ENCODE results near the gene GLI1. TPM values are rescaled to one million over a fixed set of nuclear protein-coding genes. Genes with fewer than 3 reads are reported as not detected.
"Not testable (repeated sequence)": the region's sequence is repeated elsewhere in the genome, so short reads cannot be mapped to it uniquely, and the experiment has no call there.

GLI1 gene
- total RNA-seq, 1 experiment from 2014 or later = 4.1 TPM

DNA sequence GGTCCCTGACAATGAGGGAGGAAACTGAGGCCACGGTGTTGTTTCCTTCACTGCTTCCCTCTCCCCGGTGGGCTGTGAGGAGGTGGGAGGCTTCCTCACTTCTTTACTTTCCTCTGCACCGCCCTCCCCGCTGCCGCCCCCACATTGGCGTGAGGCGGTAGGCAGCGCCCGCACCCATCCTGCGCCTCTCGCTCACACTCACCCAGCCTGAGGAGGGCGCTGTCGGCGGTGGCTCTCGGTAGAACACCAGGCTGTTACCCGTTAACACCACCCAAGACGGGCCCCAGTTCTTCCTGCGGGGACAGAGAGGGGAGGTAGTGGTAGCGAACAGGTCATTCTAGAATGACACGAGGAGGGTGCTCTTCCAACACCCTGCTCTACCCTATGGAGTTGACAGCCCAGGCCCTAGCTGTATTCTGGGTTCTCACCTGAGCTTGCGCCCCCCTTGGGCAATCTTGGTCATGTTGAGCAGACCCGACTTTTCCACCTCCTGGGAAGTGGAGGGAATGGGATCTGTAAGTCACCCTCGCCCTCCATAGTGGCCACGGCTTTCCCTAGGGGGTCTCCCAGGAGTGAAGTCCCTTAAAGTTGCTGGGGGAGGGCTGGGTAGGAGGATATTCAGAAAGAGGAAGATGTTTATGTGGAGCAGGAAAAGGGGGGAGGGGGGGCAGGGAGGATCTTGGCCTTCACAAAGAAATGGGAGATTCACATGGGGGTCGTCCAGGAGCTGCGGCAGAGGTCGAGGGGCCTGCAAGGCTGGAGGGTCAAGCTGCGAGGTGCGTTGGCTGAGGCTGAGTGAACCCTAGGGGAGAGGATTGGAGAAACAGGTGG is 16.8 kb downstream of the GLI1 start:
- DNase-seq (ENCODE audit: low spot score) = no peak

DNA sequence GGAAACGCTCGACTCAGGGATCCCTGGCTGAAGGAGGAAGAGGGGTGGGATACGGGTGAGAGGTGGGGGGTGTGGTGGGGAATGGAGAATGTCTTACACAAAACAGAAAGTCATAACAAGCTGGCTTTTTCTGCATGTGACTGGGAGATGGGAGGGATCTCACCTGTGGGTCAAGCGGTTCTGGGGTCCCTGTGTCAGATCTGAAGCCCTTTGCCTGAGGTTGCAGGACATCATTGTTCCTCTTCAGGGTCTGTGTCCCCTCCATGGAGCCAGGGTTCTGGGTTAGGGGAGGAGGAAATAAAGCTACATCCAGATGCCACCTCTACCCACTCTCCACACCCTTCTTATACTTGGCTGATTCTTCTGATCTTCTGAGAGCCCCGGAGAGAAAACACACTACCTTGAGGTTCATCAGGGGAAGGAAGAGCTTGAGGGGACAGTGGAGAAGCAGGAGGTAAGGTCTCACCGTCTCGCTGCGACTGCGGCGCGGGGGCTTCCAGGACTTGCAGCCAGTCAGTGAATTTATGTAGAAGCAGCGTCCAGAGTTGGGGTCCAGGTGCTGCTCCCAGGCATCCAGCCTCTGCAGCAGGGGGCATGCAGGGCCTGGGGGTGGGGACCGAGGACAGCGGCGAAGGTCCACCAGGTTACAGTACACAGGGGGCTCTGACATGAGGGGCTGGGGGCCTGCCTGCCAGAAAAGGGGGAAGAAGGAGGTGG is 17.6 kb downstream of the GLI1 start:
- no peak for DNase-seq (ENCODE audit: low spot score)

DNA sequence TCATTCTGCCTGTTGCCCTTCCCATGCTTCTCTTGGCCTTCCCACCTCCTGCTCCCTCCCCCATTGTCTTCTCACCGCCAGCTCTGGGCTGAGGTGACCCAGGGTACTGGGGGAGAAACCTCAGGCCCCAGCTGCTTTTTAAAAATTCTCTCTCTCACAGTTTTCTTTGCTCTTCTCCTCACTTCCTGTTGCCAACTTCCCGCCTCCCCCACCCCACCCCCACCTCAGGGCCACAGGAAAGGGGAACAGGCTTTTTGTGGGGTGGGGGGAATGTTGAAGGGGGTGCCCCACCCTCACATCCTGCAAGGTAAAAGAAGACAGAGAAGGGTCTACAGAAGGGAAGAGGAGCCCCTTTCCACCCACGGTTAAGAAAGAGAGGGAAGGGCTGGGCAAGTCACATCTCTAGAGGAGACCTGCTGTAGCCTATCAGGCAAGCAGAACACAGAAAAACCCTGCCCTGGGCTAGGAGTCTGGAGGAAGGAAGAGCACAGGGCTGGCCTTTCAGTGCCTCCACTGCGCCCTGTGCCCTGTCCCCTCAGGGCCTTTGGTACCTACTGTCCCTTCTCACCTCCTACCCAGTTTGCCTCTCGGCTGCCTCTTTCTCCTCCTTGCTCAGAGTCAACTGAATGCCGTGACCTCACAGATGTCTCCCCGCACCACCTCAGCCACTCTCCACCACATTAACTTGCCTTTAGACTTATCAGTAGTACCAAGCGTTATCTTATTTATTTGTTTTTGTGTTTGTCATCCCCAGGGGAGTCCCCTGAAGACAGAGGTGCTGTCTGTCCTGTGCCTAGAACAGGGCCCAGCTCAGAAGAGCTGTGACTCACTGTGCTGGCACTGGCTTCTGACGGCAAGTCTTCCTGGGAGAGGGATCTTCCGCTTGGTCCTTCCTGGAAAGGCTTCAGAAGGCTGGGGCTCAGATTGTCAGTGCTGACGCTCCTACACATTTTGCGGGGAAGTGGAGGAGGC is 18.4 kb downstream of the GLI1 start:
- DNase-seq (ENCODE audit: low spot score) = peak; percentile 36

DNA sequence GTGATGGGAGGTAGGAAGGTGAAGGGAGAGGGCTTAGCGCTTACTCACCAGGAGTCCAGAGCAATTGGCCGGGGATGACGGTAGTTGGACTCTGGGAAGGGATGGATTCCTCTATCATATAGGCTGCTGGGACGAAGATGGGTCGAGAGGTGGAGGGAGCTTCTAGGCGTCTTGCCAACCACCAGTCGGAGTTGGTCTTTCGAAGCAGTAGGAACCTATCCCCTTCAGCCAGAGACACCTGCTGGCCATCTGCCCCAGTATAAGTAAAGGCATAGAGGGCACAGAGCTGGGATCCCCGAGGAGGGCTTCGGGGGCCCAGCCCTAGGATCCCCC is 19.4 kb downstream of the GLI1 start:
- DNase-seq (ENCODE audit: low spot score) = no peak

DNA sequence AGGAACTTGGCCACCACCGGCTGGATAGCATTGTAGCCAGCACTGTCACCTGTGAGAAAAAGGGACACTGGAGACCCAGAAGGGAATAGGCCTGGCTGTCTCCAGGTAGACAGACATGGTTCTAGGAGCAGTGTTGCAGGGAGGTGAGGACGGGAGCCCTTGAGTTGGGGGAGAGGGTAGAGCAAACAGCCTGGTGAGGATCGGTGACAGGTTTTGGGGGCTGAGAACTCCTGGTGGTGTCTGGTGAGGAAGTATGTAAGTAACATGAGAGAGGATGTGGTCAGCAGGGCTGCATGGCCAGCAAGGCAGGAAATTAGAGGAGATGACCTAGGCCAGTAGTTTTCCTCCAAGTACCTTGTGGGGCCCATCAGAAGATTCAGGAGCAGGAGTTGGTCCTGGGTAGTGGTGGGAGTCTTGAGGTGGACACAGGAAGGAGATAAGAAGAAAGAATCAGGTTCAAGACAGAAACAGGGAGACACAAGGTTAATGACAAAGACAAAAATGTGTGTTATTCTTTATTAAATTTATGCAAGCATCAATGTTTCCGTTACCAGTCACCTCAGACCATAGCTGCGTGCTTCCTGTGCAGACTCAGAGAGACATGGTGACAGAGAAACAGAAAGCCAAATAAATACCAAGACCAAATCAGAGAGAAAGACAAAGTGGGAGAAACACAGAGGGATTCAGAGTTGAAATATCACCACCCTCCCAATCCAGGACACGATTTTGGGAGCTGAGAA is 20.0 kb downstream of the GLI1 start, which contains the start of gene ARHGAP9:
Gene ARHGAP9 (minus strand): TSS at position 491 of the 740 bp plus-strand sequence. CDS start 460 bp downstream, at position 31.
- DNase-seq (ENCODE audit: low spot score) = no peak

DNA sequence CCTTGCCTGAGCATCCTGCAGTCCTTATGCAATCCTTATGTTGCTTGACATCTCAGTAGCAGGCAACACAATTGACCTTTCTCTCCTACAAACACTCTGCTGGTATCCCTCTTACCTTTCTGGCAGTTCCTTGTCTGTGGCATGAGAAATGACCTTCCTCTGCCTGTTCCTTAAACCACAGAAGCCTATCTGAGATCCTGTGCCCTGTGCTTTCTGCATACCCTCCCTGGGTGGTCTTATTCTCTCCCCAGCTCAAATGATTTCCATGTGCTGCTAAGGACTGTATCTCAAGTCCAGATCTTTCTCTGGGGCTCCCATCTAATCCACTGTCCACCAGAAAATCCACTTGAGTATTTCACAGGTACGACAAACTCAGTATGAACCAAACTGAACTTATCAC is 22.1 kb downstream of the GLI1 start:
- no peak for DNase-seq (ENCODE audit: low spot score)

DNA sequence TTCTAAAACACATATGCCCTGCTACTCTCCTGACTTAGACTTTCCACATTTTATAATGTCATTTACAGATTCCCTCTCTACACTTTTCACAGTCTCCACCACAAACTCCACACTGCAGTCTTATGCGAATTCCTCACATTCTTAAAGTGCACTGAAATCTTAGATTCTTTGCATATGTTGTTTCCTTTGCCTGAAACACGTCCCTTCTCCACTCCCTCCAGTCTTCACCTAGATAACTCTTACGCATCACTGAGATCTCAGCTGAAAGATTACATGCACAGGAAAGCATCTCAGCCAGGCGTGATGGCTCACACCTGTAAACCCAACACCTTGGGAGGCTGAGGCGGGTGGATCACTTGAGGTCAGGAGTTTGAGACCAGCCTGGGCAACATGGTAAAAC is 23.9 kb downstream of the GLI1 start:
- DNase-seq (ENCODE audit: low spot score) = peak; percentile 46

DNA sequence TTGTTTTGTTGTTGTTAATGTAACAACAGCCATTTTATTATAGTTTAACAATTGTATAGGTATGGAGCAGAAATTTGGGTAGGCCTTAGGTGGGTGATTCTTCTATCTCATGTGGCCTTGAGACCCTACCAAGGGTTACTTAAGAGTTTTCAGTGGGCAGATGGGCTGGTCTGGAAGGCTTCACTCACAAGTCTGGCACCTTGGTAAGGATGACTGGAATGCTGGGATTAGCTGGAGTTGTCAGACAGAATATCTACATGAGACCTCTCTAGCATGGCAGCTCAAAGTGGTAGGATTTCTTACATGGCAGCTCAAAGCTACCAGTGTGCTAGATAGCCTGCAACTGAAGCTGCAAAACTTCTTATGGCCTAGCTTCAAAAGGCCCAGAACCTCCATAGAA is 26.1 kb downstream of the GLI1 start:
- no peak for DNase-seq (ENCODE audit: low spot score)

DNA sequence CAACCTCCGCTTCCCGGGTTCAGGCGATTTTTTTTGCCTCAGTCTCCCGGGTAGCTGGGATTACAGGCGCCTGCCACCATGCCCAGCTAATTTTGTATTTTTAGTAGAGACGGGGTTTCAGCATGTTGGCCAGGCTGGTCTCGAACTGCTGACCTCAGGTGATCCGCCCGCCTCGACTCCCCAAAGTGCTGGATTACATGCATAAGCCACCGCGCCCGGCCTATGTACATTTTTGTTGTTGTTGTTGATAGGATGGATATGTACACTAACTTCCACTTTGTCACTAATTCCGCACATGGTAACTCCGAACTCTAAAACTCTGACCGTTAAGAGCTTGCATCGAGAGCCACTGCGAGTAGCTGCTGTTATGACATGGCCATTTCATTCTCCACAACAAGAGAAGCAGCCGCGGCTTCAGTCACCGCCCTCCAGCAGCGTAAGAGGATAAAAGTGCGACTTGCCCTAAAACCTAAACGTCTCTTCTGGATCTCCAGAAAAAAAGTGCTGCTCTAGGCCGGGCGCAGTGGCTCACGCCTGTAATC is 27.5 kb downstream of the GLI1 start:
- no peak for DNase-seq (ENCODE audit: low spot score)

DNA sequence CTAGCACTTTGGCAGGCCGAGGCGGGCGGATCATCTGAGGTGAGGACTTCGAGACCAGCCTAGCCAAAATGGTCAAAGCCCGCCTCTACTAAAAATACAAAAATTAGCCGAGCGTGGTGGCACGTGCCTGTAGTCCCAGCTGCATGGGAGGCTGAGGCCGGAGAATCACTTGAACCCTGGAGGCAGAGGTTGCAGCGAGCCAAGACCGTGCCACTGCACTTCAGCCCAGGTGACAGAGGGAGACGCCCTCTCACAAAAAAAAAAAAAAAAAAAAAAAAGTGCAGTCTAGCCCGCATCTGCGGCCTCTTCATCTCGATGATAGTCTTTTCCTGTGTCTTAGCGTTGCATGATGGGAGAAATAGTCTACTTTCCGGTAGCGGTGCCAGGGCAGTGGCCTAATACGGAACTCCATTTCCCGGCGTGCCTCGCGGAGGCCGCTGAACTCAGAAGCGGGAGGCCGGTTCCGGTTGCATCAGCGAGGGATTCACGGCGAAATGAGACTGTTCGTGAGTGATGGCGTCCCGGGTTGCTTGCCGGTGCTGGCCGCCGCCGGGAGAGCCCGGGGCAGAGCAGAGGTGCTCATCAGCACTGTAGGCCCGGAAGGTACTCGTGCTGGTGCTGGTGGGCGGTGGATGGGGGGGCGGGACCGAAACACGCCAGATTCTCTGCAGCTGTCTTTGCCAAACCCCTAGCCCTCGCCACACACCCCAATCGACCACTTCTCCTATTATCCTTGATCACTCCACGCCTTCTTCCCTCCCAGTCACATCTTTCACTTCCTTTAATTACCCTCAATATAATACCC is 28.2 kb downstream of the GLI1 start, which contains the start of gene MARS1:
Gene MARS1 (plus strand): TSS at position 472 of the 805 bp plus-strand sequence. CDS start 23 bp downstream, at position 495.
- DNase-seq (ENCODE audit: low spot score) = peak; percentile 93

DNA sequence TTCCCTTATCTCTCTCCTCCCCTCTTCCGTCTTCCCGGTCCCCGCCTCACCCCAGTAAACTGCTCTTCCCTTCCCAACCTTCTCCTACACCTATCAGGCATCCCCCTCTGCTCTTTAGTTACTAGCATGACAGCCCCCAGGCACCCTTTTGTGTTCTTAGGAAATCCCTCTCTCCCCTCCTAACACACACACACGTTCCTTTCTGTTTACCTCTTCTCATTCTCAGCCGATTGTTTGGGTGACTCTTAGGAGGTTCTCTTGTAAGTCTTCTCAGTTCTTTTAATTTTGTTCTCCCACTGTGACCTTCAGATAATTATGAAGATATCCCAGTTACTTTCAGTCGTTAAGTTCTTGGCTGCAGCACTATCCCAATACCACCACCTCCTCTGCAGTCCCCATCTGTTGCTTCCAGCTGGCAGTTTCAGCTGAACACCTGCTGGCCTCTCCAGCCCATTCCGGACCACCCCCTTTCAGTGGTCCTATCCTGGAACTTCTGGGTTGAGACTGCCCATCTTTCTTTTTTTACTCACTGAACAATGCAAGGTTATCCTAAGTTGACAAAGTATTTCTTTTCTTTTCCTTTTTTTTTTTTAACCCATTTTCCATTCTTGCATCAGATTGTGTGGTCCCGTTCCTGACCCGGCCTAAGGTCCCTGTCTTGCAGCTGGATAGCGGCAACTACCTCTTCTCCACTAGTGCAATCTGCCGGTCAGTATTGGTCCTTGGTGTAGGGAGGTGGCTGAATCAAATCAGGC is 29.0 kb downstream of the GLI1 start:
- no peak for DNase-seq (ENCODE audit: low spot score)

DNA sequence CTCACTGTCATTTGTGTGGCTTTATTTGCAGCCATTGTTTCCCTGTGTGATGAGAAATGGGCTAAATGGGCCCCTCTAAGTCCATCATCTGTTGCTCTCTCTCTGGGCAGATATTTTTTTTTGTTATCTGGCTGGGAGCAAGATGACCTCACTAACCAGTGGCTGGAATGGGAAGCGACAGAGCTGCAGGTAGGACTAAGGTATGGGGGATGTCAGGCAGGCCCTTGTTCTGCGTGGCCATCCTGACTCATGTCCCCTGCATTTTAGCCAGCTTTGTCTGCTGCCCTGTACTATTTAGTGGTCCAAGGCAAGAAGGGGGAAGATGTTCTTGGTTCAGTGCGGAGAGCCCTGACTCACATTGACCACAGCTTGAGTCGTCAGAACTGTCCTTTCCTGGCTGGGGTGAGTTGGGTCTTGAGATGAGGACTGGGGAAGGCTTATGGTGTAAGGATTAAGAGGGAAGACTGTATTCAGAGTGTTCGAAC is 29.6 kb downstream of the GLI1 start:
- no peak for DNase-seq (ENCODE audit: low spot score)

DNA sequence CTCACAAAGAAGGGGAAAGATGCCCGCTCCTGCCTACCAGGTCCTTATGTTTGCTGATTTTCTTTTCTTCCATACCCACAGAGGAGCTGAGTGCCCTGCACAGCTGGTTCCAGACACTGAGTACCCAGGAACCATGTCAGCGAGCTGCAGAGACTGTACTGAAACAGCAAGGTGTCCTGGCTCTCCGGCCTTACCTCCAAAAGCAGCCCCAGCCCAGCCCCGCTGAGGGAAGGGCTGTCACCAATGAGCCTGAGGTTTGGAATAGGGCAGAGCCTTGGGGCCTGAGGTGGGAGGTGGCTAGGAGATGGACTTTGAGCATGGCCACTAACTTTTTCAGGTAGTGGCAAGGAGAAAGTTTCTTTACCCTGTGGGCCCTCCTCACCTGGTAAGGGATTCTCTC is 30.5 kb downstream of the GLI1 start:
- no peak for DNase-seq (ENCODE audit: low spot score)

DNA sequence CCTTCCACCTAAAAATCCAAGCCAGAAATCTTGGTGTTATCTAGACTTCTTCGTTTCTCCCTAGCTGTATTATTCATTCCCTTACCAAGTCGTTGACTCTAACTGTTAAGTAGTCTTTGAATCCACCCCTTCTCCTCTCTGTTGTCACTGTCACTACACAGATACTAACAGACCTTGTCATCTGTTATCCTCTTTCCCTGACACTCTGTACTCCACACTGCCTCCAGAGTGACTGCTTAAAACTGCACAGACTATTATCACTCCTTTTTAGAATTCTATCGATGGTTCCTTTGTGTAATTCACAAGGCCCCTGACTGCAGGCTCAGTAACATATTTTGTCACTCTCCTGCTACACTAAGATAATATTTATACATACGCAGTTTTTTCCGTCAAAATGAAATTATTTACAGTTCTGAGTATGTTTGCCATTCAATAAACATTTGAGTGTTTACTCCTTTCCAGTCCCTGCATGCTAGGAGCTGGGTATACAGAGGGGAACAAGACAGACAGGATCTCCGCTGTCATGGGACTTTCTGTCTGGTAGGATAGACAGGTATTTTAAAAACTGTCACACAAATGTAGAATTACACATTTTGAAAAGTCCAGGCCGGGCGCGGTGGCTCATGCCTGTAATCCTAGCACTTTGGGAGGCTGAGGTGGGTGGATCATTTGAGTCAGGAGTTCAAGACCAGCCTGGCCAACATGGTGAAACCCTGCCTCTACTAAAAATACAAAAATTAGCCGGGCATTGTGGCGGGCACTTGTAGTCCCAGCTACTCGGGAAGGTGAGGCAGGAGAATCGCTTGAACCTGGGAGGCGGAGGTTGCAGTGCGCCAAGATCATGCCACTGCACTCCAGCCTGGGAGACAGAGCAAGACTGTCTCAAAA is 32.1 kb downstream of the GLI1 start:
- DNase-seq (ENCODE audit: low spot score) = no peak

DNA sequence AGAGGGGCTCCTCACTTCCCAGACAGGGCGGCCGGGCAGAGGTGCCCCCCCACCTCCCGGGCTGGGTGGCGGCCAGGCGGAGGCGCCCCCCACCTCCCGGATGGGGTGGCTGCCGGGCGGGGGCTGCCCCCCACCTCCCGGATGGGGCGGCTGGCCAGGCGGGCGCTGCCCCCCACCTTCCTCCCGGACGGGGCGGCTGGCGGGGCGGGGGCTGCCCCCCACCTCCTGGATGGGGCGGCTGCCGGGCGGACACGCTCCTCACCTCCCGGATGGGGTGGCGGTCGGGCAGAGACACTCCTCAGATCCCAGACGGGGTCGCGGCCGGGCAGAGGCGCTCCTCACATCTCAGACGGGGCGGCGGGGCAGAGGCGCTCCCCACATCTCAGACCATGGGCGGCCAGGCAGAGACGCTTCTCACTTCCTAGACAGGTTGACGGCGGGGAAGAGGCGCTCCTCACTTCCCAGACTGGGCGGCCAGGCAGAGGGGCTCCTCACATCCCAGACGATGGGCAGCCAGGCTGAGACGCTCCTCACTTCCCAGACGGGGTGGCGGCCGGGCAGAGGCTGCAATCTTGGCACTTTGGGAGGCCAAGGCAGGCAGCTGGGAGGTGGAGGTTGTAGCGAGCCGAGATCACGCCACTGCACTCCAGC is 35.6 kb downstream of the GLI1 start:
- not testable (repeated sequence) for DNase-seq (ENCODE audit: low spot score)

DNA sequence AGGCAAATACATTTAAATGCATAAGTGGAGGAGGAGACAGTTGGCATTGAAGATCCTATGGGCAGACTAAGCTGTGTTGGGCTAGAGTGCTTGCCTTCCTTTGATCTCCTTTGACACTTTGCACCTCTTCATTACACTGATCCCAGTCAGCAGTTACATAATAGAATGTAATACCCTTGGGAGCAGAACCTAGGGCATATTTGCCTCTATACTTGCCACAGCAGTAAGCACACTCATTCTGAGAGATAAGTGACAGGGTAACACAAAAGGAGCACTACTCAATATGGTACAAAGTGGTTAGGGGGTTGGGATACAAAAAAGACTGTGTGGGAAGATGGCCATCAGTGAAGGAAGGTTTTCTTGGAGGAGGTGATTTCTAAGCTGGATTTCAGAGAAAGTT is 37.2 kb downstream of the GLI1 start:
- no peak for DNase-seq (ENCODE audit: low spot score)

Data from A172 (cell line).